ENCODE measurements around the gene SQSTM1. TPM values are rescaled to one million over a fixed set of nuclear protein-coding genes. Genes with fewer than 3 reads are reported as not detected.

SQSTM1 gene
- polyA plus RNA-seq, 3 donors = 149 to 259 (median 177) TPM

DNA sequence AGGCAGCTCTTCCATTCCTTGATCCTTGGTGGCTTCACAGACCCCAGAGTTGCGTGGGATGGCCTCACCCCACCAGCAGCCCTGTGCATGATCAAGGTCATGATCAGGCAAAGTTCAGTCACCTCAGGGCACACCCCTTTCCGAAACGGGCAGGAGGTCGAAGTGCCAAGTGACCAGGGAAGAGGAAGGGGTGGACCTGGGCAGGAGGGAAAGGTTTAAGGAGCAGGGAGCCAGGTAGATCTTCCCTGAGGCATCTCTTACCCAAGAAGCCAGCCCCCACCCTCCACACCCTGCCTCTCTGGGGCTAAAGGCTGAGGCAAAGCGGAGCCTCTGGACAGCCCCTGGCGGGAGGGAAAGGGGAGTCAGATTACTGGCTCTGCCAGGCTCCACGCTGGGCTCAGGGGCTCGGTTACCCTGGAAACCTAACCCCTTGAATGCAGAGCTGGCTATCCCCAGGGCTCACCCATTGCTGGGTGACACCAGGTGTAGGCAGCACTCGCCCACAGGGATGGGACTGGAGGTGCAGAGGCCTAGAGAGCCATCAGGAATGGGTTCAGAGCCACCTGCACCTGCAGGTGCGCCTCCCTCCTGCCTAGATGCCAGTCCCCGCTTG lies 17.6 kb upstream of the SQSTM1 start:
- no peak overlapping the region for H3K27ac ChIP-seq (ENCODE audit: low read depth, low read length)
- 71 to 76% (median 74%) methylated on average over 11 of the region's 11 CpGs for WGBS, 3 donors

- 49 to 66% (median 57%) methylated on average over 18 of the region's 18 CpGs for WGBS, 3 donors
- no peak overlapping the region for H3K27ac ChIP-seq (ENCODE audit: low read depth, low read length)
Observed at GRCh38 chr5:179803651-179804554, 16.8 kb upstream of the SQSTM1 start.

DNA sequence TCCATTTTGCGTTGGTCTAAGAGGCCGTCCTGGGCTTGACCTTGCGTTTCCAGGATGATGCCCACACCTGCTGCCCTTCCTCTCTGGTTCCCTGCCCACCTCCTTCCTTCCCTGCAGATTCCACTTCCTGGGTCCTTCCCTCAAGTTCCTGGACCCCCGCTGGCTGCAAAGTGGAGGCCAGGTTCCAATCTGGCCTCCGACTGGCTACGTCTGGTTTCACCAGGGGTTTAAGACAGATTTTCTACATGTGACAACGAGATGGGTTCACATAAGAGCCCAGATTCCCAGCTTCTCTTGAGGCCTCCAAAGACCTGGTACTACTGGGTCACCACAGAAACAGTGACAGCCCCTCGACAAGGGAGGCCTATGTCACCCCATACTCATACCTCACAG lies 16.2 kb upstream of the SQSTM1 start:
- no peak overlapping the region for H3K27ac ChIP-seq (ENCODE audit: low read depth, low read length)
- 70 to 86% (median 78%) methylated on average over 8 of the region's 8 CpGs for WGBS, 3 donors

DNA sequence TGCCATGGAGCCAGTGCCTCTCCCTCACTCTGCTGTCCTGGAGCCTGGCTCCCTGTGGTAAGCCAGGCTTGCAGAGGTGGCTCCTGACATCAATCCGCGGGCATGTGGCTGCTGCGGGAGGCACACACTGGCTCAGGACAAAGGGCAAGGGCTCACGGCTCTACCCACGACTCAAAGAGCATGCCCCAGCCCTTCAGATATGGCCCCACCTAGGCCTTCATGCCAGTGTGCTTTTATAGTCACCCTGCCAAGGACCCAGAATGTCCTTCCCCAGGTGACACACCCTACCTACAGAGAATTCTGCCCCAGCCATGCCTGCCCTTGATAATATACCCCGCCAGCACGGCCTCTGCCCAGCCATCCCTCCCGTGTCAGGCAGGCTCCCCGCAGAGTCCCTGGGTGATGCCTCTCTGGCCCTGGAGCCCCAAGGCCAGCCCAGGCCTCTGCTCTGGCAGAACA lies 15.6 kb upstream of the SQSTM1 start:
- WGBS, 3 donors = 18 to 64% (median 48%) methylated on average over 9 of the region's 9 CpGs
- H3K27ac ChIP-seq (ENCODE audit: low read depth, low read length) = no peak overlapping the region

DNA sequence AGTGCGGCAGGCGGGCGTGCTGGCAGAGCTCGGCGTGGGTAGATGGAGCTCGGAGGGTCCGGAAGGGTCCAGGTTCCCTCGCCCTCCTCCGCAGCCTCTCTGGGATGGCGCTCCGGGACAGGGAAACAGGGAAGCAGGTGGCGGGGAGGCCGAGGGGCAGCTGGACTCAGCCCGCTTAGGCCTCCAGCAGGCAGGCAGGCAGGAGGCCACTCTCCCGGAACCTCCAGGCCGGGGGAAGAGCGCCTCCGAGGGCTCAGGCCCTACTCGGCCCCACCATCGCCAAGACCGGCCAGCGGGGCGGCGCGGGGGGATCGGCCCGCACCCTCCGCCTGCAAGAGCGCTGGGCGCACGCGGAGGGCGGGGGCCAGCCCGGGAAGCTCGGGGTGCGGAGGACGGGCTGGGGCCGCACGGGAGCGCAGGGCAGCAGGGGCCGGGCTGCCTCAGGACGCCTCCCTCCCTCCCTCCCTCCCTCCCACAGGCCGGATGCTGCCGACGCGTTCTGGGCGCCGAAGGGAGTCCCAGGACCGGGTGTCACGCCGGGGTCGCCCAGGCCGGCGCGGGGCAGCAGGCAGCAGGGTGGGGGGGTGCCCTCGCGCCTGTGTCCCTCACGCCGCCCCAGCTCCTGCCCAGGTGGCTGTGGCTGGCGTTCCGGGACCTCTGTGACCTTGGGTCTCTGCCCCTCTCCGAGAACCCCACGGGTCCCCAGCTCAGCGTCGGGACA lies 15.0 kb upstream of the SQSTM1 start:
- peak overlapping the region; percentile 81 for H3K27ac ChIP-seq (ENCODE audit: low read depth, low read length)
- WGBS, 3 donors = 3 to 7% (median 6%) methylated on average over 45 to 63 of the region's 65 CpGs

DNA sequence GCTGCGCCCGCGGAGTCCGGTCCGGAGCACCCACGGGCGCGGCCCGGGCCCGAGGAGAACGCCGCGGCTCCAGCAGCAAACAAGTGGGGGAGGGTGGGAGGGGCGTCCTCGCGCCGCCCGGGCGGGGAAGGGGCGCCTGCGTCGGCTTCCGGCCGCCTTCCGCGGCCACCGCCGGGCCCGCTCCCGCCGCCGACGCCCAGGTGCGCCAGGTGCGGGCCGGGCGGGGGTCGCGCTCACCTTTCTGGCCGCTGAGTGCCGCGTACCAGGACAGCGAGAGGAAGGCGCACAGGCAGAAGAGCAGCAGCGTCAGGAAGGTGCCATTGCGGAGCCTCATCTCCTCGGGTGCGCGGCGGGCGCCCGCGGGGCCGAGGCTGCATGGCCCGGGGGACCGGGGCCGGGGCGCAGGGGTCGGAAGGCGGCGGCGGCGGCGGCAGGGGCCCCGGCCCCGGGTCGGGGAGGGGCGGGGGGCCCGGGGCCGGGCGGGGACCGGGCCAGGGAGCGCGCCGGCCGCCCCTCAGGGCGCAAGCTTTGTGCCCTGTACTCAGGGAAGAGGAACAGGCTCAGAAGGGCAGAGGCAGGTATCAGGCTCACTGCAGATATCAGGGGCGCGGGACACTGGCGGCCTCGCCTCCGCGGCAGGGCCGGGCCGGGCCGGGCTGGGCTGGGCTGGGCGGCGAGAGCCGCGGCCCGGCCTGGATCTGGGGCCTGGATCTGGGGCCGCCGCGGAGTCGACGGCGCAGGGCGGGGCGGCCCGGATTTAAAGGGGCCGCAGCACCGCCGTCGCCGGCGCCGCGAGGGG lies 14.3 kb upstream of the SQSTM1 start, which contains the start of gene MGAT4B:
TSS of gene MGAT4B (minus strand) at position 617 of the 799 bp plus-strand sequence. CDS start at position 334, 283 bp downstream.
- H3K27ac ChIP-seq (ENCODE audit: low read depth, low read length) = peak within 1 kb of the TSS; percentile 81
- WGBS, 3 donors = 0 to 2% (median 0%) methylated on average over 51 to 106 of the region's 108 CpGs

DNA sequence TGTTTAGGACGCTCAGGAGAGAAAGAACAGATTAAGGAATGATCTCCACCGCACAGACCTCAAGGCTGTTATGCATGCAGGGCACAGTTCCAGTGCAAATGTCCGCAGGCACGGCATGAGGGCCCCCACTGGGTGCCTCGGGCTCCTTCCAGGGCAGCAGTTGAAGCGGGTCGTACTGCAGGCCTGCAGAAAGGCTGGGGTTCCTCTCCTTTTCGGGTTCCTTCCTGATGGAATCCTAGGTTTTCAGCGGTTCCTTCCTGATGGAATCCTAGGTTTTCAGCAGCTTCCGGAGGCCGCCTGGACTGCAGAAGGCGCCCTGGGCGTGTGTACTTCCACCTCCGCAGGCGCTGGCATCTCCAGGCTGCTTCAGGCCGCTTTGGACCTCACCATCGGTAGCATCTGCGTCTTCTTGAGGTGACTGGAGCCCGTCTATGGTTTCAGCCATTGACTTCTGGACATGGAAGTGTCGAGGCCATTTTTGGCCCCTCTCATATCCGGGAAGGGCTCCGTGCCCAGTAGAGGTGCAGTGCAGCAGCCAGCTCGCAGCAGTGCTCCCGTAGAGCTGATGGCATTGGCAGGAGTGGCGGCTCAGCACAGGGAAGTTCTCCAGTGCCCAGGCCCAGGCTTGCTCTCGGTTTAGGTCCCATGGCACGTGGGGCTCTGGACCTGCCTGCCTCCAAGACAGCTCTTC lies 8.4 kb upstream of the SQSTM1 start:
- no peak overlapping the region for H3K27ac ChIP-seq (ENCODE audit: low read depth, low read length)
- 93 to 96% (median 94%) methylated on average over 27 of the region's 27 CpGs for WGBS, 3 donors

- no peak overlapping the region for H3K27ac ChIP-seq (ENCODE audit: low read depth, low read length)
- WGBS, 3 donors = 92 to 95% (median 94%) methylated on average over 5 of the region's 5 CpGs
Observed at GRCh38 chr5:179812997-179813607, 7.6 kb upstream of the SQSTM1 start.

DNA sequence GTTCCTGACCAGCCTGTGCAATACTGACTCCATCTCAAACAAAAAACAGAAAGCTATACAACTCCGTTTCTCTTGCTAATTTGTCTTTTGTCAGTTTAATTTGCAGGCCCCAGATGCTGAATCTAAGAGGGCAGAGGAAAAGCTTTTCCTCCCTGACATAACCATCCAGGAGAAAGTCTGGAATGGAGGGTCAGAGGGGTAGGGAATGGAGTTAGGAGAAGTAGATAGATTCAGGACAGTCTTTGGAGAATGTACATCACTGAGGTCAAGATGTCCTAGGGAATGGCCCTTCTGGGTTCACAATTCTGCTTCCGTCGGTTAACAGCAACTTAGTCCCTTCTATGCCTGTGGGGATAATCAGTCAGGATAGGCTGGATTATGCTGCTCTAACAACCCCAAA lies 6.6 kb upstream of the SQSTM1 start:
- 82 to 91% (median 82%) methylated on average over 3 of the region's 3 CpGs for WGBS, 3 donors
- H3K27ac ChIP-seq (ENCODE audit: low read depth, low read length) = no peak overlapping the region

GRCh38 chr5:179815491-179816249 lies 5.0 kb upstream of the SQSTM1 start:
- WGBS, 3 donors = 94 to 97% (median 97%) methylated on average over 21 of the region's 21 CpGs
- no peak overlapping the region for H3K27ac ChIP-seq (ENCODE audit: low read depth, low read length)

DNA sequence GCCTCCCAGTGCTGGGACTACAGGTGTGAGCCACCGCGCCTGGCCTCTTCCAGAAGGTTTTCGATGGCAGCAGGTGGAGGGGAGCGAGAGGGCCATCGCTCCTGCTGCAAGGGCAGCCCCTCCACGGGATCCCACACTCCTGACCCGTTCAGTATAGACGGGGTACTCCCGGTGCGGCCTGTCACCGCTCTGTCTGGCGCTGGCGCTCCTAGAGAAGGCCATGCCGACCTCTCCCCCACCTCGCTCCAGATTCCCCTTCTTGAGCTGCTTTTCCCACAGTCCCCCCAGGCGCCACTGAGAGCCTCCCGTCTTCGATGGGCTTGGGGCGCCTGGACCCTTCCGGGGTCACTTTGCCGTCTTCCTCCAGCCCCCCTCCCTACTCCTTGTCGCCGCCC lies 4.3 kb upstream of the SQSTM1 start:
- 57 to 65% (median 57%) methylated on average over 23 of the region's 23 CpGs for WGBS, 3 donors
- H3K27ac ChIP-seq (ENCODE audit: low read depth, low read length) = no peak overlapping the region

DNA sequence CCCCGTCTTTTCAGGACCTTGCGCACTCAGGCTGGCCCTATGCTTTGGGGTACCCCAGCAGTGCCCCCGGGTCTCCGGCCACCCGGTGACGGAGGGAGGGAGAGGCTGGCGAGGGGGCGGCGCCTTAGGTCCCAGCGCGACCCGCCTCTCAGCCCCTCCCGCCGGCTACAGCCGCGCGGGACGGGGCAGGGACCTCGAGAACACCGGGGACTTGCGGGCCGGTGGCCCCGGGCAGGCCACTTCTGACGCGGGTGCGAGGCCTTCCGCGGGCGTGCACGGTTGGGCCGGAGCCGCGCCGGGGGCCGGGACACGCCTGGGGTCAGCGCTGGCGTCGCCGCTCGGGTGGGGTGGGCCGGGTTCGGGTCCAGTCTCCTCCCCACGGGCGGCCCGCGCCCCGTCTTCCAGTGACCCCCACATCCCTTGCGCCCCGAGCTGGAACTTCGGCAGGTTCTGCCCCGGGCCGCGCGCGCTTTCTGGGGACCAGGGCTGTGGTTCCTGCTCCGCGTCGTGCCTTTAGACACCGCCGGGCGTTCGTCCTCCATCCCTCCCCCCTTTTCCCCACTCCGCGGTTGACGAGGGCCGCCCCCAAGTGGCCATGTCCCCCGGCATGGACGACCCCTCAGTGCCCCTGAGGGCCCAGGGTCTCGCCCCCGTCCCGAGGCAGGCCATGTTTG lies 3.8 kb upstream of the SQSTM1 start:
- H3K27ac ChIP-seq (ENCODE audit: low read depth, low read length) = no peak overlapping the region

DNA sequence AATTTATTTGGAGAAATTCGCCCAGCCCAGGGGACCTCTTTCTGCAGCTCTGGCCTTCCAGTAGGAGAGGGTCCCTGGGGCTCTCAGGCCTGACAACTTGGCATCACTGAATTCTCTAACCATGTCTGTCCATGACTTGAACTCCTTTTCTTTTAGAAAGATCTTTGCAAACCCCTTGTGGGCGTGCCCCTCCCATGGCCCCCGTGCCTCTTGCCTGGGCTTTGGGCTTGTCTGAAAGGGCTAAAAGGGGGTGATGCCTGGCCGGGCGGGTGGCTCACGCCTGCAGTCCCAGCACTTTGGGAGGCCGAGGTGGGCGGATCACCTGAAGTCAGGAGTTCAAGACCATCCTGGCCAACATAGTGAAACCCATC lies 3.2 kb upstream of the SQSTM1 start:
- no peak overlapping the region for H3K27ac ChIP-seq (ENCODE audit: low read depth, low read length)
- 82 to 88% (median 83%) methylated on average over 8 of the region's 8 CpGs for WGBS, 3 donors

More for the DNA sequence above, 3.8 kb upstream of the SQSTM1 start:
- WGBS, 3 donors = 0 to 1% (median 1%) methylated on average over 61 to 72 of the region's 72 CpGs

DNA sequence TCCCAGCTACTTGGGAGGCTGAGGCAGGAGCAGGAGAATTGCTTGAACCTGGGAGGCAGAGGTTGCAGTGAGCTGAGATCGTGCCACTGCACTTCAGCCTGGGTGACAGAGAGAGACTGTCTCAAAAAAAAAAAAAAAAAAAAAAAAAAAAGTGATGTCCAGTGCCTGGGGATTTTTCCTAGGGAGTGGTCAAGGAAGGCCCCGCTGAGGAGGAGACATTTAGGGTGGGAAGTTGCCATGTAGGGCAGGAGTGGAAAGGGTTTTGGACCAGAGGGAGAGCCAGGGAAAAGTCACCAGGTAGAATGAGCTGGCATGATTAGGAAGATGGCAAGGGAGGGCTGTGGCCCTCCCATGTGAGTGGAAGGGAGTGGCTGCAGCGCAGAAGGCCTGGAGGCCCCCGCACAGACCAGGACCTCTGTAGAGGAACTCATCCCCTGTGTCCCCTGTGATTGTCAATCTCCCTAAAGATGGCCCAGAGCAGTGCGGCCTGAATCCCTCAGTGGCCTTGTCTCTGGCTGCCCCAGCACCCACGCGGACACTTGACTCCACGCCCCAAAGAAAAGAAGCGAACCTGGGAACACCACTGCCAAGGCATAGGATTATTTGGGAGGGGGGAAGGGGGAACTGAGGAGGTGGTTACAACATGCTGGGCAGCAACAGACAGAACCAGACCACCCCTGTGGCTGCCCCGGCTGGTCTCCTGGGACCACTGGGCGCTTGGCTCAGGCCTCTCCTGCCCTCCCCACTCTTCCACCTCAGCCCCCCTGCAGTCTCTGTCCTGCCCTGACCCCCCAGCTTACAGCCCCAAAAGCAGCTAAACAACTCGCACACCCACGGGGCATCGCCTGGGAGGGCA lies 2.6 kb upstream of the SQSTM1 start:
- WGBS, 3 donors = 47 to 60% (median 51%) methylated on average over 14 of the region's 14 CpGs
- H3K27ac ChIP-seq (ENCODE audit: low read depth, low read length) = no peak overlapping the region

- peak overlapping the region; percentile 10 for H3K27ac ChIP-seq (ENCODE audit: low read depth, low read length)
- WGBS, 3 donors = 1 to 2% (median 1%) methylated on average over 32 to 35 of the region's 35 CpGs
Observed at GRCh38 chr5:179818746-179819295, 1.9 kb upstream of the SQSTM1 start.

All from adipose tissue (tissue), 3 donors.